GM21723 (cell line): ENCODE data around the gene PLCL2.
A peak's percentile ranks its signal among the peaks of the same experiment; 100 is the strongest.
"Not testable (repeated sequence)": the region's sequence is repeated elsewhere in the genome, so short reads cannot be mapped to it uniquely, and the experiment has no call there.

Experiments used
- ATAC-seq: cut with Tn5 transposase; IDR thresholded peaks from one replicate; pipeline ENCODE4 v1.9.1; 2021; ENCODE audit warnings: mild to moderate bottlenecking, moderate library complexity; ENCODE audit not compliant: unreplicated experiment

The PLCL2 gene

GRCh38 chr3:16950282-16950681 lies 65.5 kb downstream of the PLCL2 start:
- ATAC-seq = no peak

- no peak for ATAC-seq
Observed at GRCh38 chr3:16950845-16951244, 66.1 kb downstream of the PLCL2 start.

- not testable (repeated sequence) for ATAC-seq
Observed at GRCh38 chr3:16957852-16958251, 73.1 kb downstream of the PLCL2 start.

DNA sequence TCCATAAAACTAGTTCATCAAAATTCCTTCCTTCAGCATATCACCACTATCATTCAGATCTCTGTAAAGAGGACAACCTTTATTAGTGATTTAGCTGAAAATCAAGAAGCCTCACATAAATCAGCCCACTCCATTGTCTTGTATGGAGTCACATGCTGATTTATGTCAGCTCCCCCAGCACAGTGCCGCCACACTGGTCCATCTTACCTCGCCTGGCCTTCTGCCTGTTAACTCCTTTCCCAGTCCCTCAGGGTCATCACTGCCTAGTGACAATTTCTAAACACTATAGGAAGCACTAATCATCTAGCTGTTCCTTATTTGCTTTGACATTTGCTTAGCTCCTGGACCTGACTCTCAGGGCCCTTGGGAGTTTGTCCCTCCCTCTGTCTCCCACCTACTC lies 75.4 kb downstream of the PLCL2 start:
- ATAC-seq = no peak

GRCh38 chr3:16961621-16962205 lies 77.0 kb downstream of the PLCL2 start:
- ATAC-seq = no peak

DNA sequence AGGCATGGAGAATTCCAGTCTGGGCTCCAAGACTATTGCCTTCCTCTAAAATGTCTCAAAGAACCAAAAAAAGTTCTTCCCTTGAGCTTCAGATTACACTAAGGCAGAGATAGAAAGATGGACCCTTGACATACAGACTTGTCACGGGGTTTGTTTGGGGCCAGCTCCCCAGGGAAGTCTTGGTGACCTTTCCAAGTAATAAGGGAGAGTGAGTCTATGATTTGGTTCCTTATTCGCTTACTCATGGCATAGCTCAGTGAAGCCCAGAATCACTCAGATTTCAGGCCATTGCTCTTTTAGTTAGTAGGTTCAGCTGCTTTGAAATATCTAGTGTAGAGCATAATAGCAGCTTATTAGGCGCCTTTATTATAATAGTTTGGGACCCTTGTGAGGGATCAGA lies 90.3 kb downstream of the PLCL2 start:
- ATAC-seq = no peak

DNA sequence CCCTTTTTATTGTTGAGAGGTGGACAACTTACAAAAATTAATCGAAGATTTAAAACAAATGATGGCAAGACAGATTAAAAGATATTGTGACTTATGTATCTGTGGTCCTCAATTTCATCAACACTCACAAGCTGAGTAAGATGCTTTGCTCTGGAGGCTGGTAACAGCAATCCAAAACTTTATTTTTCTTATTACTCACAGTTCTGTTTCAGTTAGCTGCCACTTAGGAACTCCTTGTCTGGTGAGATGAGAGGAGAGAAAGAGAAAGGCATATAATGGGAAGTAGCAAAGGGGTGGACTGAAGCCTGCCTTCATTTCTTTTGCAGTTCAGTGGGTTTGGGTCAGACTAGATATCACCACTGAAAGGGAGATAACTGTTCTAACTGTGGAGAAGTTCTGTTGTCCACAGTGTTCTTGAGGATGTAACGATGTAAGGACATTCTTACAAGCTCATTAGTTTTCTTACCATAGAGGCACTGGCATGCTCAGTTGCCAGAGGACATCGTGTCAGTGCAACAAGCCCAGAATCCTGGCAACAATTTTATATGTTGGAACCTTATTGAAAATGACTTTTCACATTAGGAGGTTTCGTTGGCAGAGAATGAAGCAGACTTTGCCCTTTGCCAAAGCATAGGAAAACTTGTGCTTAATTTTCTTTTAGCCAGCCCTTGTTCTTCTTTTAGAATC lies 93.6 kb downstream of the PLCL2 start:
- no peak for ATAC-seq

DNA sequence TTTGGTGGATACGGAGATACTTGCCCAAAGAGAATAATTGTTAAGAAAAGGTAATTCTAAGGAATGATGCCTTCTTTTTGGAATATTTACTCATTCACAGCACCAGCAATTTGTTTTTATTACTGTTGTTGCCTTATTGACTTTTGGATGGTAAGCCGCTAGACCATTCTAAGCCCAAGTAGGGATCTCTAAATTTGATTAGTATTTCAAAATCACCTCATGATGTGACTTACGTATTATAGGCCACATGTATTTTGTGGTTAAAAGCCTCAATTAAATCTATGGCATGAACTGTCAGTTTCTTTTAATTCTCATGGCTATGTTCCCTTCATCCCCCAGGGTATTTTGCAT lies 94.1 kb downstream of the PLCL2 start:
- no peak for ATAC-seq

GRCh38 chr3:16979769-16980515 lies 95.2 kb downstream of the PLCL2 start:
- not testable (repeated sequence) for ATAC-seq

DNA sequence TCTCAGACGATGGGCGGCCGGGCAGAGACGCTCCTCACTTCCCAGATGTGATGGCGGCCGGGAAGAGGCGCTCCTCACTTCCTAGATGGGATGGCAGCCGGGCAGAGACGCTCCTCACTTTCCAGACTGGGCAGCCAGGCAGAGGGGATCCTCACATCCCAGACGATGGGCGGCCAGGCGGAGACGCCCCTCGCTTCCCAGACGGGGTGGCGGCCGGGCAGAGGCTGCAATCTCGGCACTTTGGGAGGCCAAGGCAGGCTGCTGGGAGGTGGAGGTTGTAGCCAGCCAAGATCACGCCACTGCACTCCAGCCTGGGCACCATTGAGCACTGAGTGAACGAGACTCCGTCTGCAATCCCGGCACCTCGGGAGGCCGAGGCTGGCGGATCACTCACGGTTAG lies 95.8 kb downstream of the PLCL2 start:
- not testable (repeated sequence) for ATAC-seq

- ATAC-seq = no peak
Observed at GRCh38 chr3:16982460-16982859, 97.7 kb downstream of the PLCL2 start.

GRCh38 chr3:16985608-16986007 lies 100.9 kb downstream of the PLCL2 start:
- no peak for ATAC-seq

DNA sequence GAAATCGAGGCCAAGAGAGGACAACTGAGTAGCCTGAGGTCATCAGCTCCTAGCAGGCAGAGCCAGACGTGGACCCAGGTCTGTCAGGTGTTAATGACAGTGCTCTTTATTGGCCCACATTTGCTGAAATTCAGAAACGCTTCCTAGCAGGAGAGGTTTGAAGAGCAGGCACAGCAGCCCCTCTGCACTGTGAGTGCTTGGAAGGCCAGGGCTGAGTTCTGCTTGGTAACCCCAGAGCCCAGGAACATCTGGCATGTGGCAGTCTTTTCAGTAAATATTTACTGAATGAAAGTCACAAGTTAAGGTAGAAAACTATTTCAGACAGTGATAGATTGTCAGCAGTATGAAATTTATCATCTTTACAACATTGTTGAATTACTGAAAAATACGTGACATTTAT lies 102.4 kb downstream of the PLCL2 start:
- no peak for ATAC-seq

- ATAC-seq = no peak
Observed at GRCh38 chr3:16990163-16990562, 105.4 kb downstream of the PLCL2 start.

GRCh38 chr3:16992198-16992597 lies 107.4 kb downstream of the PLCL2 start:
- no peak for ATAC-seq

DNA sequence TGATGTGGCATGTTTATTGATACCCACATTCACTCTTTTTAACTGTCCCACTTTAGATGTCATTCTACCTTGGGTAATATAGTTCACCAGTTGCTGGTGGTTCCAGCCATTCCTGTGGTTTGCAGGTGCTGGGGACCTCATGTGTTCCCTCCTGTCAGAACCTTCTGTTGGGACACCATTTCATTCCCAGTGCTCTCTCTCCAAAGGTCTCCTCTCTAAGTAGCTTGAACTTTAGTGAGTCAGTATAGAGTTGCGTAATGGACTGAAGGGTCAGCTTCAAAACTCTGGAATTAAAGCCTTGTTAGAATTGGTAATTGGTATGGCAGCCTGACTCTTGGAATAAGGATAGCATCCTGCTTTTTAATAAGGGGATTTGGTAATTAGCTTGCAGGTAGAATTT lies 108.5 kb downstream of the PLCL2 start:
- ATAC-seq = no peak

DNA sequence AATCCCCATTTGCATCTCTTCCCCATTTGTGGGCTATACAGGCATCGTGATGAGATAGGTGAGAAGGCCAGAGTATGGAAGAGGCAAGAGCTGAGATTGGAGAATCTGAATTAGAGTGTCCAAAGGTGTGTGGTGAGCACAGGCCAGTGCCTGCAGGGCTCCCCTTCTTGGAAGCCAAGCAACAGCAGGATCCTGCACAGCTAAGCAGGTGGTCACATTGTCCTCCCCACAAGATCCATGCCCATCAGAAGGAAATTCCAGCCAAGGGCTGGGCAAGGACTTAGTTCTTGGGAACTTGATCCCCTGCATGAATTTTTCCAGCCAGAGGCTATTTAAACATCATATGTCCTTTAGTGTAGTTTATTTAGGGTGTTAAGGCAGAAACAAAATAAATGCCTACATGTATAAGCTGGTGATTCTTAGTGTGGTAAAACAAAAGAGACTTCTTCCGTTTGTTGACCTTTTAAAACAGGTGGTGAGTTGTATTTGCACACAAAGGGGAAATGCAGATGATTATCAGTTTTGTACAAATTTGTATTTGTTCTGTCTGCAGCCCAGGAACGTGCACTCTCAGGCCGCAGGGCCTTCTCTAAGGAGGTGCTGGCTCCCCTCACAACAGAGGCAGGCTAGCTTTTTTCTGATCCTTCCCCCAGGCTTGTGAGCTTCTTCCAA lies 110.2 kb downstream of the PLCL2 start:
- no peak for ATAC-seq

DNA sequence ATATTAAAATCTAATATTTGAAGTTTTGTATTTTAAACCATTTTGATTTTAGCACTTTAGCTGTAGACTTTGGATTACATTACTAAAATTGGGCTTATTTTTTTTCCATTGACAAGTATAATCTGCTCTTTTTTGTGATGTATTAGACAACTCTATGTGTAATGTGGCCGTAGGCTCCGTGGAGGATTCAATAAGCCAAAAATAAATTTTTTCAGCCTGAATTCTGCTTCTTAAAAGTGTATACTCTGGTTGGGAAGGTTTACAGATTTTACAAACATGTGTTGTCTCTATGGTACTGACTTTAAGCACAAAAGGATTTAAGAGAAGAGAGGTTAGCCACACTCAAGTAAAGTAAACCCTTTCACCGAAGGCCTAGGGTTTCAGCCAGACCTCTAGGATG lies 110.8 kb downstream of the PLCL2 start:
- no peak for ATAC-seq

DNA sequence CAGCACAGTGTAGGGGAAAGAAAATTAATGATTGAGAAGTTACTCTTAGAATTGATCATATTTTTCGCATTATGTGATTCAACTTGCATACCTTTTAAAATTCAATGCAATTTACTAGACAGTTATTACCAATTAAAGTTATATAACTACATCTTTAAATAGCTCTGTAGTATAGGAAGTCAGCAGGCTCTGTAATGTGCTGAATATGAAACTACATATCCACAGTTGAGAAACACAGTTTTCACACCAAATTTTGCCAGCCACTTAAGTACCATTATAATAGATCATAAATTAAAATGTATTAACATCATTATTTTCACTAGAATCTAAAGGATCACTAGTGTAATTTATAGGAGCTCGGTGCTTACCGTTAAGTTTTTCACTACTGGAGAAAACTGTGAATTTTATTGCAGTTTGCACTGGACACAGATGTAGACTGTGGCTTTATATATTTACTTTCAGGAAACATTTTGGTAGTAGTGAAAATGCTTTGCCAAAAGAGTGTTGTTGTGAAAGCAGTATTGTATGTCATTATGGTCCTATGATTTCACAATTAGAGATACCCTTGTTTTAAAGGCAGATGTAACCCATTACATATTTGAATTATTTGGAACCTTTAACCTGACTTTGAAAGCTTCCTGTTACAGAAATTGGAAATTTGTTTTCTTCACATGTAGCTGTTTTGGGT lies 113.6 kb downstream of the PLCL2 start:
- ATAC-seq = peak; percentile 63

- ATAC-seq = no peak
Observed at GRCh38 chr3:16999161-16999560, 114.4 kb downstream of the PLCL2 start.

DNA sequence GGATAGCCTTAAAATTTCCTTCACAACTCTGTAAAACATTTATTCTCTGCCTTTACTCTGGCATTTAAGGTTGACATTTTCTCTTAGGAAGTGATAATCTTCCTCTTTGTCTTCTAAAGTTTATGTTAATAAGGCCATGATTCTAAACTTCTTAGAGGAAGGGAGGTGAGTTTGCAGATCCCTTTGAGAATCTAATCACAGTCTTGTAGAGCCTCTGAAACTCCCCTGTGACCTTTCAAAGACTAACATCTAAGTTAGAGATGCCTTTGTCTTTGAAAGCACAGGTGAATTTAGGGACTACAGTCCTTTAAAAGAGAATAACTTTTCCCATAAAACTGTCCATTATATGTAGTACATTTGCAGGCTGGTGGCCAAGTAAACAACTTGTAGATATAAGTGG lies 115.1 kb downstream of the PLCL2 start:
- ATAC-seq = no peak
